ENCODE results near the gene SOBP. TPM values are rescaled to one million over a fixed set of nuclear protein-coding genes. Genes with fewer than 3 reads are reported as not detected.

Gene SOBP
- total RNA-seq, 1 experiment from 2014 or later = 1.7 TPM

DNA sequence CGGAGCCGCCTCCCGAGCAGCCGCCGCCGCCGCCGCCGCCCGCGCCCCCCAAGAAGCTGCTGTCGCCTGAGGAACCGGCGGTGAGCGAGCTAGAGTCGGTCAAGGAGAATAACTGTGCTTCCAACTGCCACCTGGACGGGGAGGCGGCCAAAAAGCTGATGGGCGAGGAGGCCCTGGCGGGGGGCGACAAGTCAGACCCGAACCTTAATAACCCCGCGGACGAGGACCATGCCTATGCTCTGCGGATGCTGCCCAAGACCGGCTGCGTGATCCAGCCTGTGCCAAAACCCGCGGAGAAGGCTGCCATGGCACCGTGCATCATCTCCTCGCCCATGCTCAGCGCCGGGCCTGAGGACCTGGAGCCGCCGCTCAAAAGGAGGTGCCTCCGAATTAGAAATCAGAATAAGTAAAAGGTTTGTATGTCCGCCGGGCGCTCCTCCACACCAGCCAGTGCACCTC, 145.2 kb downstream of the SOBP start:
- no peak for DNase-seq
- H3K36me3 Mint-ChIP-seq (ENCODE audit: insufficient read depth, unreplicated experiment) = no peaks in the 10 kb centered on the region
- intact Hi-C loops (cut with micrococcal nuclease; ENCODE audit: unreplicated experiment) = no loop called here
- H3K27ac Mint-ChIP-seq (ENCODE audit: unreplicated experiment) = no peak overlapping the region
- H3K4me1 Mint-ChIP-seq (ENCODE audit: low read depth, unreplicated experiment) = no peaks in the 10 kb centered on the region
- H3K9me3 Mint-ChIP-seq (ENCODE audit: low read depth, unreplicated experiment) = no peaks in the 10 kb centered on the region
- BruUV-seq (replicated peaks) = no TSS peak
- CTCF ChIA-PET = interaction anchor here (1.4 kb wide), 1 partner anchor 8 kb away, joined by 3 read pairs; no protein-coding TSS in a partner anchor
- TF ChIP-seq CTCF (IDR thresholded peaks at IDR 0.05; ENCODE audit: unreplicated experiment) = no peak
- no peaks in the 10 kb centered on the region for H3K27me3 Mint-ChIP-seq (ENCODE audit: unreplicated experiment)
- H3K4me3 Mint-ChIP-seq (ENCODE audit: low read depth, unreplicated experiment) = no peak overlapping the region

DNA sequence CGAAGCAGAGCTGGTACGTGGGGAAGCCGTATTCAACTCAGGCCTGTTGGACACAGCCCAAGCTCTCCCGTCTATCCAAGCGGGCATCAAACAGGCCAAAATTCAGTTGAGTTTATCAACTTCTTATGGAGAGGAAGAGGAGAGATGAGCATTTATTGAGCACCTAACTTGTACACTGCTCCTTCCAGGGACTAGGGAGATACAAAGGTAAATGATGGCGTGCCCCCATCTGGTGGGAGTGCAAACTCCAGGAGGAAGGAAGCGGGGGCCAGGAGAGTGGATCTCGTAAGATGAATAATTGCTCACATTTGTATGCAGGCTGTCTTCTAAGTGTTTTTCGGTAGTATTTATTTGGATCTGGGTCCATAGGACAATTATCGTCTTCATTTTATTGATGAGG, 146.6 kb downstream of the SOBP start:
- Mint-ChIP-seq H3K36me3 (ENCODE audit: insufficient read depth, unreplicated experiment) (no peaks in the 10 kb centered on the region), H3K9me3 (ENCODE audit: low read depth, unreplicated experiment) (no peaks in the 10 kb centered on the region), H3K4me1 (ENCODE audit: low read depth, unreplicated experiment) (no peaks in the 10 kb centered on the region), H3K27ac (ENCODE audit: unreplicated experiment) (no peak overlapping the region), H3K27me3 (ENCODE audit: unreplicated experiment) (no peaks in the 10 kb centered on the region), H3K4me3 (ENCODE audit: low read depth, unreplicated experiment) (no peak overlapping the region)
- DNase-seq = no peak
- TF ChIP-seq CTCF (IDR thresholded peaks at IDR 0.05; ENCODE audit: unreplicated experiment) = no peak
- CTCF ChIA-PET = interaction anchor here (1.4 kb wide), 1 partner anchor 9 kb away, joined by 3 read pairs; no protein-coding TSS in a partner anchor
- intact Hi-C loops (cut with micrococcal nuclease; ENCODE audit: unreplicated experiment) = no loop called here
- BruUV-seq (replicated peaks) = no TSS peak

GRCh38 chr6:107637316-107638315, 147.7 kb downstream of the SOBP start:
- no peak for DNase-seq
- Mint-ChIP-seq H3K27ac (ENCODE audit: unreplicated experiment) (no peak overlapping the region), H3K27me3 (ENCODE audit: unreplicated experiment) (no peaks in the 10 kb centered on the region), H3K4me3 (ENCODE audit: low read depth, unreplicated experiment) (no peak overlapping the region), H3K36me3 (ENCODE audit: insufficient read depth, unreplicated experiment) (no peaks in the 10 kb centered on the region), H3K9me3 (ENCODE audit: low read depth, unreplicated experiment) (no peaks in the 10 kb centered on the region), H3K4me1 (ENCODE audit: low read depth, unreplicated experiment) (no peaks in the 10 kb centered on the region)
- BruUV-seq (replicated peaks) = no TSS peak
- intact Hi-C loops (cut with micrococcal nuclease; ENCODE audit: unreplicated experiment) = no loop called here
- no peak for TF ChIP-seq CTCF (IDR thresholded peaks at IDR 0.05; ENCODE audit: unreplicated experiment)
- CTCF ChIA-PET = interaction anchor here (0.6 kb wide), 1 partner anchor 267 kb away, joined by 3 read pairs; no protein-coding TSS in a partner anchor

- no TSS peak for BruUV-seq (replicated peaks)
- Mint-ChIP-seq H3K27ac (ENCODE audit: unreplicated experiment) (no peak overlapping the region), H3K36me3 (ENCODE audit: insufficient read depth, unreplicated experiment) (no peaks in the 10 kb centered on the region), H3K9me3 (ENCODE audit: low read depth, unreplicated experiment) (no peaks in the 10 kb centered on the region), H3K27me3 (ENCODE audit: unreplicated experiment) (no peaks in the 10 kb centered on the region), H3K4me3 (ENCODE audit: low read depth, unreplicated experiment) (no peak overlapping the region), H3K4me1 (ENCODE audit: low read depth, unreplicated experiment) (no peaks in the 10 kb centered on the region)
- DNase-seq = no peak
- no peak for TF ChIP-seq CTCF (IDR thresholded peaks at IDR 0.05; ENCODE audit: unreplicated experiment)
- CTCF ChIA-PET = no interaction called here
- intact Hi-C loops (cut with micrococcal nuclease; ENCODE audit: unreplicated experiment) = no loop called here
Measured at GRCh38 chr6:107638493-107638892, 148.6 kb downstream of the SOBP start.

All from Calu3 (cell line).